GM18511 (cell line): Measurements from ENCODE around the gene TRAPPC3L.

Experiments
- ATAC-seq: cut with Tn5 transposase; IDR thresholded peaks from one replicate; pipeline ENCODE4 v1.9.1; 2021; ENCODE audit warnings: mild to moderate bottlenecking, moderate library complexity; ENCODE audit not compliant: unreplicated experiment

The TRAPPC3L gene

DNA sequence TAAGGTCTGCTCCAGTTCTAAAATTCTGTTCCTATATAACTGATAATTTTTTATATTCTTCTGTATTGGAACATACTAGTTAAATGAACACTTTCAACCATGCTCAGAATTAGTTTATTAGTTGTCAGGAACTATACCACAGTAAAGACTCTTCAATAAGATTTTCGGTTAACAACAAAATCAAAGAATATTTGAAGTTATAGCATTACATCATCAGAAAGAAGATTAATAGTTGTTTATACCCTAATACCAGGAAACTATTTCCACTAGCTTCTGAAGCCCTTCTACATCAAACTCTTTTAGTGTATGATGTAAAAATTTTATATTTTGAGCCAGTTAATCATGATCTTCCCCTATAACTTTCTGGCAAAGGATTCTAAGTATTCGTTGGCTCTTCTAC is 14.6 kb upstream of the TRAPPC3L start:
- ATAC-seq, result no peak

DNA sequence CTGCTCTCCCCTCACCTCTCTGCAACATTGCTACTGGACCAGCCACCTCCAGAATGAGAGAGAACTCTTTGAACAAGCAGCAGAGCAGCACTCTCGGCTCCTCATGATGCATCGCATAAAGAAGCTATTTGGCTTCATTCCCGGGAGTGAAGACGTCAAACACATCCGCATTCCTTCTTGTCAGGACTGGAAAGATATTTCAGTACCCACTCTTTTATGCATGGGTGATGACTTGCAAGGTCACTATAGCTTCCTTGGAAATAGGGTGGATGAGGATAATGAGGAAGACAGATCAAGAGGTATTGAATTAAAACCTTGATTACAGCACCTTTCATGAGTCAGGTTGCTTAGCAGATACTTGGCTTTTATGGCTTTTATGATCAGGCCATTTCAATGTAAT is 12.4 kb upstream of the TRAPPC3L start:
- ATAC-seq, result no peak

DNA sequence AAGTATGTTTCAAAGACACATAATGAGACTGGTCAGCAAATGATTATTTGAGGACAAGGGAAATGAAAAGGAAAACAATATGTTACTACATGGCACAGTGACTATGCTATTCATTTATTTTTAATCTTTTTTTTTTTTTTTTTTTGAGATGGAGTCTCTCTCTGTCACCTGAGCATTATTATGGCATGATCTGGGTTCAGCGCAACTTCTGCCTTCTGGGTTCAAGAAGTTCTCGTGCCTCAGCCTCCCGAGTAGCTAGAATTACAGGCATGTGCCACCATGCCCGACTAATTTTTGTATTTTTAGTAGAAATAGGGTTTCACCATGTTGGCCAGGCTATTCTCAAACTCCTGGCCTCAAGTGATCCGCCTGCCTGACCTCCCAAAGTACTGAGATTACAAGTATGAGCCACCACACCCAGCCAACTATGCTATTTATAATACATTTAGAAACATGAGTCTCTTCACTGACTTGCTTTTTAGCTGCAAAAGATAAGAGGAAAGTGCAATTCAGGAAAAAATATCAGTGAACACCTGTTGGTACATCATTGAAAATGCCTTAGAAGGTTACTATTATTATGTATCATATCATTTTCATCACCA is 11.4 kb upstream of the TRAPPC3L start:
- no peak for ATAC-seq

DNA sequence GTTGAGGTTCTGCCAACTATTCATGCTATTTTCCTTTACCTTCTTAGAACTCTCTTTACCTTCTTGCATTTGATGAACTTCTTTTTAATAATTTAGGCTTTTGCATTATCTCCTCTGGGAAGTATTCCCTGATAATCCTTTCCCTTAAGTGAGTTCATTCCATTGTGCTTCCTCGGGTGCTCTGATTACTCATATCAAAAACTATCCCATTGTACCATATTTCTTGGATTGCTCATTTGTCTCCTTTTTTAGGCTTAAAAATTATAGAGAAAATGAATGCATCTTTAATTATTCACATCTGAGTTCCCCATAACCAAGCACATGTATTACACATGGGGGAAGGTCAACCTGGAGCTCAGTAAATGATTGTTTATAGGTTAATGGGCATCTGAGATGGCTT is 10.6 kb upstream of the TRAPPC3L start:
- ATAC-seq, result no peak

DNA sequence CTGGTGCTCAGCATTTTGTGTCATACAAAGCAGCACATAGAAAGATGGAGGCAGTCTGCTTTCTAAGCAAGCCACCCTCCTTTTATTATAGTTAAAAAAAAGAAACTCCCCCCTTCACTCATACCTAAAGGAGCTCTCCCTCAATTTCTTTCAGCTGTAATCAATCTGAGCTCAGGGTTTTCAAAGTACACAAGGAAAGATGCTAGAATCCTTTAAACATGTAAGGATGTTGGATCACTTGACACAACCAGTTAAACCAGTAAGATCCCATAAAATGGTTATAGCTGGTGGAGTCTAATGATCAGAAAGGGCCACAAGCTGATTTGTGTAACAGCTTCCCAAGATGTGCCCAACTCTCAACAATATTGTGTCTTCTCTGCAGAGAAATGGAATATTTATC is 8.0 kb upstream of the TRAPPC3L start, which contains the start of gene CALHM4:
Gene CALHM4 (plus strand): TSS at position 301 of the 400 bp plus-strand sequence. CDS start 43 bp downstream, at position 344.
- no peak for ATAC-seq

DNA sequence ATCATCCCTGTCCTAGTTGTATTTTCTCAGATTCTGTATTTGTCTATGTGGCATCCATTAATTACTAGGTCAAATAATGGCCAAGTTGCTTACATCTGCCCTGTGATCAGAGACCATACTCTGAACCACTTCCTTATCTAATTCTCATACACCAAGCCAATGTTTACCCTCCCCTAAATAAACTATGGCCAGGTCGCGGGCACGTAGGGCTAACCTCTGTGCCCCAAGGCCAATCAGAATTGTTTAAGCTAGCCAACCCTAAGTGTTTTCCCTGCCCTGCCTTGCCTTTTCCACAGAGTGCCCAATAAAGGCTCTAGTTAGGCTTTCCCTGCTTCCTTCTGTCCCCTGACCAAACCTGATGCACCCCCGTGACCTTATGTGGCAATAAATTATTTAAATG is 5.3 kb upstream of the TRAPPC3L start:
- ATAC-seq, result no peak

DNA sequence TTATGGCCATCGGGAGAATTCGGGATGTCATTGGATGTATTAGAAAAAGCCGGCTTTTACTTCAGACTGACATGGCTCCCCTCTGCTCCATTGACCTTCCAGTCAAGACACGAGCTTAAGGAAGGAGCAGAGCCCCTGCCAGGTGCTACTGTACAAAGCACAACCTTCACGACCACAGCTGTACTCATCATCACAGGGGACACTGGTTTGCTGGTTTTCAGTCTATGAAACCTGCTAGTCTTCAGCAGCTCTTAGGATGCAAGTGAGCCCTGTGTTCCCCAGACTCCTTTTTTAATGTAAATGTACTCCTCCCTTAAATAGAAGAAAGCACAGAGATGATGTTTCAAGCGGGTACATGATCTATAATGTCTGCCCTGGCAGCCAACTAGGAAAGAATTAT is 1.9 kb upstream of the TRAPPC3L start:
- no peak for ATAC-seq

DNA sequence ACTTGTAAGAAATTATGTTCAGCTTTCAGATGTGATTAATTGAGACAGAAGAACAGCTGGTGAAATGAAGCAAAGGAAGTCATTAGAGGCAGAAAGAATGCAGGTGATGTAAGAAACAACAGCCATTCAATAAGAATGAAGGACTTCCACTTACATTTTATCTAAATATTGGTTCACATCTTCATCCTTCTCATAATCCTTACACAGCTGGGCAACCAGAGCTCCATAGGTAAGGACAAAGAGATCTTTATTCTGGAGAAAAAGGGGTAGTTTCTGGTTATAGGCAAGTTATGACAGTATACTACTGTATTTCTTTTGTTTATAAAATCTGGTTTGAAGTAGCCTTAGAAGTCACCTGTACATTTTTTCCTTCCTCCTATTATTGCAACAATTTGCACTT is 2.3 kb downstream of the TRAPPC3L start:
- ATAC-seq, result no peak

DNA sequence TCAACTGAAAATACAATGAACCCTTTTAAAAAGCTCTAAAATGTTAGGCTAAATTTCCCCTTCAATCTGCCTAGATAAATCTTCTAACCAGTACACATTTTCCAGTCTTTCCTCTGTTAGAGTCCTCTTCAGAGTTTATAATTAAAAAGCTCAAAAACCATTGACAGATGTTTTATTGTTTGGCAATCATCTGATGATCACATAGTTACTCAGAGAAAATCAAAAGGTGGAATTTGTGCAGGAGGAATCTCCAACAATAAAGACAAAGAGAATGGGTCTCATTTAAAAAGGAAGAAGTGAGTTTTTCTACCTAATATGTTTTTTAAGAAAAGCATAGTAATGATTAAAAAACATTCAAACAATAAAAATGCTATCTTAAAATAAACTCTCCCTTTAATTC is 3.1 kb downstream of the TRAPPC3L start:
- no peak for ATAC-seq

DNA sequence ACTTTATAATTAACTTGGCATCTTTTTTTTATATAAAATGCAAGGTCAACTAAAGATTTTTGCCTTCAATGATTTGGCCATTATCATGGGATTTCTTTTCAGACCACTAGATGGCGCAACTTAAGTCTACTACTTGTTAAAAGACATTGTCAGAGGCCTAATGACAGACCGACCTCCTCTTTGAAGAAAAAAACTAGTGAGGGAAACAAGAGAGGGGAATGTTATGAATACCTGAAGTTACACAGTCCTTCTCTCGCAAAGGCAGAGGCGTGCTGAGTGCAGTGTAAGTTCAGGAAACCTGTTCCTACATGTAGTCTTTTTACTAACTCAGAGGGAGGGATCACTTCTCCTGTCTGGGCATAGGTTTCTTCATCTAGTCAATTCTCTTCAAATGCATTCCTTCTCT is 9.3 kb downstream of the TRAPPC3L start:
- no peak for ATAC-seq

DNA sequence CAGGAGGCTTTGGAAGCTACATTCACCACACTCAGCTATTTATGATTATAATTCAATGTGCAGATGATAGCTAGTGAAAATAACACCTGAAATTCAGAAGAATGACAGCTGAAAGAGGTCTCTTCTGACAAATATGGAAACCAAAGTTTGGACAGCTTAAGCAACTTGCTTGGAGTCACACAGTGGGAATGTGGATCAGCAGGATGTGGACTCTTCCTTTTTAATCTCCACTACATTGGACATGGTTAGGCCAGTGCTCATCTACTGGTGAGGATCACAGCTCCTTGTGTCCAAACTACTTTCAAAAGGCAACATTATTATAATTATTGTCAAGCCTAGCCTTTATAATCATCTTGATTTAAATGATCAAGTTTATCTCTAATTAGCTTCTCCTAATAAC is 10.4 kb downstream of the TRAPPC3L start:
- ATAC-seq, result no peak

DNA sequence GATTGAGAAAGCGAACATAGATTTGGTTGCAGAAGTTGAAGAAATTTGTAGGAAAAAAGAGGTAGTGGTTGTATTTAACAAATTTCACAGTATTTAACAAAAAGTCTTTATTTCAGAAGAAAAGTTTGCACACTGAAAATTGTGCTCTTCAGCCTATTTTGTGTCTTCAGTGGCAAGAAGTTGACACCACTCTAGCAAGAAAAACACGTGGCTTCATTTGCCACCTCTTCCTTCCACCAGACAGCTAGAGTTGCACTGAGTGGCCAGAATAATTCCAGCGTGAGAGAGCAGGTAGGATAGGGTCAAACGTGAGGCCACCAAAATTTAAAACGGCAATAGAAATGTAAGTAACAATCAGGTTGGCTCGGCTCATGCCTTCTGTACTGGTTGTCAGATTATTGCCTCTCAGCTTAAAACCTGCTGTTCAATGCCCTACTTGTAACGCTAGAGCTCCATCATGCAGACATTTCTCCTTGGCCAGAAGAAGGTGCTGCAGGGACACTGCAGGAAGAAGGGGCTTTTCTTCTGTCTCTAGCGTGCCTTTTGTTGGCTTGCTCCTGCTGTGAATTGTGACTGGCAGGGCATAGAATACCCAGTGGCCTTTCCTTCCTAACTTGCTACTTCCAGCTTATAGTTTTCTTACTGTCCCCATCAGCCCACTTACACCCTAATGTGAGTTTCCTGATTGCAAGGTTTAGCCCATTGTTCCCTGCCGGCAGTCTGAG is 12.1 kb downstream of the TRAPPC3L start:
- no peak for ATAC-seq

DNA sequence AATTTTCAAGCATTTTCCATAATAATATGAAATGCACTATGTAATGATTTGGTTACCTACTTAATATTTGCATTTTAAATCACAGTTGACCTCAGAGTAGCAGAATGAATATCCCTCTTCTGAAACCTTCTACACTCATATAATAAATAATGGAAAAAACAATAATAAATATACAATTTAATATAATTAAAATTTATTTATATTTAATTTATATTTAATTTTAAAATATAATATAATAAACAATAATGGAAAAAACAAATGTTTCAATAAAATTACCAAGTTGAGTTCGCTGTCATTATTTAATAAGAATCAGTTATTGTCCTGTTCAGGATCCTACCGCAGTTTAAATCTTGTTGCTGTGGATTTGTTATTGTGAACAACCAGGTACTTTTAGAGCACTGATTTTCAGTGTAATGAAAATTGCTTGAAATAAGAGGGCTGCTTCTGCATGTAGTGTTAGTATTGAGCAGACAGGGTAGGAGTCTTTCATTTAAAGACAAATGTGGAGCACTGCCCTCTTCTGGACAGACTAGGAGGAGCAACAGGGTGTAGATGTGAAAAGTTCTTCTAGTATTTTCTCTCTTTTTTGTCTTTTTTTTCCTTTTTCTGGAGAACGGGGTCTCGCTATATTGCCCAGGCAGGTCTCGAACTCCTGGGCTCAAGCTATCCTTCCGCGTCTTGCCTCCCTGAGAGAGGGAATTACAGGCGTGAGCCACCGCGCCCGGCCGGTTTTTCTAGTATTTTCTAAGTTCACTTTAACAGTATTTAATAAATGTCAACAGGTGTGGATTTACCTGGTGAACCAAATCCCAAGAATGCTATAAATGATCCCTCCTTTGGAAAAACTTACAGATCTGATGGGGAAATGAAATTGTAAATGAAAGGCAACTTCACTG is 13.6 kb downstream of the TRAPPC3L start:
- peak; percentile 70 for ATAC-seq

DNA sequence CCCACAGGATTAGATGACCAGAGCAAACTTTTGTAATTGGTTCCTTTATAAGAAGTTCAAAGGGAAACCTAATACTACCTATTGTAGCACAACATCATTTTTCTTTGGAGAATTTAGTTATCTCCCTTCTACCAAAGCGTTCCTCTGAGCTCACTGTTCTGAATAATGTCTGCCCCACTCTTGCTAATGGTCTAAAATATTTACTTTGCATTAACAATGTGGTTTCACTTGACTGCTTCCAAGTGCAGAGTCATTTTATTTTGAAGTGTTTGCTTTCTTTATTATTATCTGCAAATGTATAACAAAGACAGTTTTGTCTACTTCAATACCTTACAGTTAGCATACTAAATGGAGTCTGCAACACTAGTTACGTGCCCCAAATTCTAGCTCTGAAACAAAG is 15.0 kb downstream of the TRAPPC3L start:
- ATAC-seq, result no peak

DNA sequence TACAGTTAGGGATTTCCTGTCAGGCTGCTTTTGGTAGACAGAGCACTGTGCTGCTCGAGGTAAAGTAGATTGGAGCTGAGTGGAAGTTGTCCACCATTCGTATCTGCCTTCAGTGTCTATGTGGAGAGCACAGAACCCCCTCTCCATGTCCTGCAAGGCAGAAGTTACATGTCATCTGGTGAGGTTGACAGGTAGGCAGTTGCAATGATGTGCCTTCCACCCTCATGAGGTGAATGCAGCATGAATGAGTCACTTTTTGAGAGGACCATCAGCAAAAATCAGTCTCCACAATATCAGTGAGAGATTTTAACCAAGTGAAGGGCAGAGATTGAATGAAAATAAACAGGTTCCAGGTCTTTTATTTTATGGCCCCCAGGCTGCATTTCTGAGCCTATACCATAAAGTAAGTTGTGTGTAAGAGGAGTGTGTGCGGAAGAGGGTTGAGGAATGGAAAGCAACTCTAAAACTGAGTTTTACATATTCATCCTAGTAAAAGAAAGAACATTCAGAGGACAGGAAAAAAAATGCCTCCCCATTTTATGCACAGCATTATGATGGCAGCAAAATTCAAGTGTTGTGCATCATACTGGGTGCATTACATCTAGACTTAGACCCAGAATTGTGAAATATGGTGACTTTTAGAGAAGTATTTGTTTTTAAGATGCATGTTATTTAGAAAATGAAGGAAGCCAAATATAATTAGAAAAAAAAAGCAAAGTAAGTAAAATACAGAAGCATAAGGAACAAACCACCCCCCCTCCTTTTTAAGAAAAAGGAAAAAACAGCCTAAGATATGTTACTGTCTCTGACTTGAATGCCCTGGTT is 15.8 kb downstream of the TRAPPC3L start:
- no peak for ATAC-seq

DNA sequence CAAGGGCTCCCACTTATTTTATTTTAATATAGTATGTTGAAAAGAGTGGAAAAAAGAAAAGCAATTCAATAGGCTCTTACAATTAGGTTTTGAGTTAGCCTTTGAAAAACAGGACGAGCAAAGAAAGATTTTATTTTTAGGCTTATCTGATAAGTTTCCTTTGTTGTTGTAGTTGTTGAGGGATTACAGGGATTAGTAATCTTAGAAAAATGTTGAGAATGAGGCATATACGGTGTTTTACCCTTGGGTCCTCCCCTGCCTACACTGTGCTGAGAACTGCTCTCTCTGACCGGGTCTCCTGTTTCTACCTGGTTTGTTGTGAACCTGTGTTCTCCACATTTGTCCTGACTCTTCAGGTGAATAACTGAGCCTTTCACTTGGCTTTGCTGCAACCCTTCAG is 16.7 kb downstream of the TRAPPC3L start:
- no peak for ATAC-seq

DNA sequence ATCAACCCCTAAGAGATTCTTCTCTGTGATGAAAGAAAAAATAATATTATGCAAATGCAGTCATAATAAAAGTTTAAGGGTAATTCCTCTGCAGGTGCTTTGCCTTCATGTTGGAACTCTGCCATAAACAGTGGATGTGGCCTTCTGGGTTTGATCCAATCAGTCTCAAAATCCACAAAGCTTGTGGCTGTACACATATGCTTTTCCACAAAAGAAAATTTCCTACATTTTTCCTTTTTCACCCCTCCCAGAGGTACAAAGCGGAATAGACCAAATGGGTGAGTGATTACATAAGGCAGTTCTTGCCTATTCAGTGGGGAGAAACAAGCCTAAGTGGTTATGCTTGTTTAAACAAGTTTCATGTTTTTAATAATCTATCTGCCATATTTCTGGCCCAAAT is 17.4 kb downstream of the TRAPPC3L start:
- no peak for ATAC-seq

DNA sequence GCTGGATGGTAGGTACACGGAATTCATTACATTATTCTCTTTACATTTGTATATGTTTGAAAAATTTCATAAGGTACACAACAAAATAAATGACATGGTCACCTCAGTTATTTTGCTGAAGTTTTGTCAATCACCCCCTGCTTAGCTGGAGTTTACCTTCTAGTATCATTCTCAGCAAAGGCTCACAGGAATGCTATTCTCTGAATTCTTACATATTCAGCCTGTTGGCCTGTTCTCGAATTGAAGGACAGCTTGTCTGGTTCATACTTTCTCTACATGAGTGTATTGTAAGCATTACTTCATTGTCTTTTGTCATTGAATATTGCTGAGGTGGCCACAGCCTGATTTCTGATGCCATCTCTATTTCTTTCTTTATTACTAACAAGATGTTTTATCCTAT is 21.2 kb downstream of the TRAPPC3L start:
- no peak for ATAC-seq

DNA sequence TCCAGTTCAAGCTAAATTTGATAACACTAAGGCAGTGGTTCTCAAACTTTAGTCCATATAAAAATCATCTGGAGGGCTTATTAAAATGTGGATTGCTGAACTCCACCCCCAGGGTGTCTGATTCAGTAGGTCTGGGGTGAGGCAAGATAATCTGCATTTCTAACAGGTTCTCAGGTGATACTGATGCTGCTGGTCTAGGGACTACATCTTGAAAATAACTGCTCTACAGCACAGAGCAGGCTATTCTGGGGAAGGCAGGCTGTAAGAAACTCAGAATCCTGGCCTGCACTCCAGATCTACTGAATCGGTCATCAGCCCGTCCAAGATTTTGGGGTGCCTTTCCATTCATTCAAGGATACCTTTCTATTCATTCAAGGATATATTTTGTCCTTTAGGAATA is 22.6 kb downstream of the TRAPPC3L start:
- no peak for ATAC-seq

DNA sequence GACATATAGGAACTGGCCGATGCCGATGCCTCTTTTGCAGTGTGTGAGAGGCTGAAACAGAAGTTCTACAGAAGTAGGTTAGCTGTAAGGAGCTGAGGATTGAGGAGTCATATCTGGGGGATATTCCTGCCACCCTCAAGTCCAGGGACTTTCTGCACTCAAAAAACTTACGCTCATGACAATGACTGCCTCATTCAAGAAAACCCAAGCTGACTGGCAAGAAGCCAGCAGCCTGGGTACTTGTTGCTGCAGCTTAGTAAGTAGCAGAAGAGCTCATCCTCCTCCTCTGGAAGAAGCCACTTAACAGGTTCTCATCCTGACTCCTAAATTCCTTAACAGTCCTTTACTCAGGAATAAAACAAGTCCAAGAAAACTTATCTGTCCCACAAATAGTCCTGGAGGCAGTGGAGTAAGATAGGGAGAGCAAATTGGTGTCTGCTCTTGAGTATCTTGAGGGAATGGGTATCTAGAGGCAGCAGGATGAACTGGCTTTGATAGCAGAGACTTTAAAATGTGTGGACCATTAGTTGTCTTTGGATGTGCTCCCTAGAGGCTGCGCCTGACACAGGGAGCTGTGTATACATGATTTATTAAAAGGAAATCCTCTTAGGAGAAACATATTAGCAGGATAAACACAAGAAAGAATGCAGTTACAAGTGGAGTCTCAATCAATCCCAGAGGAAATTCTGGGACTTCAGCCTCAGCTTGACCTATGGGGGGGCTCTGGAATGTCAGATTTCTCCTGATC is 26.7 kb downstream of the TRAPPC3L start:
- no peak for ATAC-seq
